ENCODE results near the gene NEGR1. TPM values are rescaled to one million over a fixed set of nuclear protein-coding genes. Genes with fewer than 3 reads are reported as not detected.

Gene NEGR1
- total RNA-seq, 1 experiment from 2014 or later, result 0.05 TPM

GRCh38 chr1:71711456-71711855 is 570.9 kb downstream of the NEGR1 start:
- Histone ChIP-seq H3K9me2 (ENCODE audit: insufficient read depth) (no peaks in the 10 kb centered on the region), H3K4me3 (replicated peaks in 1 of 2; ENCODE audit: low read depth in 1 of 2, low read length in 2 of 2) (no peak overlapping the region), H3K36me3 (ENCODE audit: control insufficient read depth in 1 of 2, insufficient read depth in 2 of 2, low read length in 2 of 2) (no peaks in the 10 kb centered on the region), H3K79me2 (ENCODE audit: insufficient read depth, low read length) (no peaks in the 10 kb centered on the region), H3K27ac (ENCODE audit: low read depth, low read length) (no peak overlapping the region), H3K4me1 (ENCODE audit: control insufficient read depth in 1 of 2, insufficient read depth in 2 of 2, low read length in 2 of 2) (no peaks in the 10 kb centered on the region), H3K27me3 (ENCODE audit: insufficient read depth, low read length) (no peaks in the 10 kb centered on the region), H3K9me3 (ENCODE audit: control insufficient read depth in 1 of 2, insufficient read depth in 1 of 2, low read depth in 1 of 2, low read length in 2 of 2) (peaks cover 0 to 3% of the 10 kb centered on the region in 2 experiments; a peak in 2 of 4 replicates), H2AFZ (ENCODE audit: low read depth, low read length, poor library complexity, severe bottlenecking) (no peak overlapping the region), H4K20me1 (ENCODE audit: insufficient read depth) (no peaks in the 10 kb centered on the region), H3K9ac (ENCODE audit: low read length) (no peak overlapping the region), H3K4me2 (ENCODE audit: low read length) (no peak overlapping the region)
- ChIA-PET POLR2A (no interaction called here), RAD21 (ENCODE audit: low non-redundant PET in 1 of 2, low total read pairs in 2 of 2, uncharacterized antibody in 2 of 2, unreplicated experiment in 2 of 2) (no interaction called here), CTCF (no interaction called here)
- DNase-seq (ENCODE audit: low read depth, low spot score), result no peak
- no TSS peak for BruUV-seq (replicated peaks)
- TF ChIP-seq SIN3A (IDR thresholded peaks at IDR 0.05; ENCODE audit: low read depth) (no peak), TCF7L2 (IDR thresholded peaks at IDR 0.05; ENCODE audit: borderline replicate concordance, extremely low read depth, insufficient read depth, insufficient read length) (no peak), ZFX (IDR thresholded peaks at IDR 0.05) (no peak), ZBTB33 (IDR thresholded peaks at IDR 0.05; ENCODE audit: extremely low read depth, insufficient replicate concordance, low read length) (no peak), ELF1 (IDR thresholded peaks at IDR 0.05; ENCODE audit: borderline replicate concordance, low read depth) (no peak), SP1 (IDR thresholded peaks at IDR 0.05; ENCODE audit: low read depth) (no peak), RAD21 (IDR thresholded peaks at IDR 0.05; ENCODE audit: low read depth) (no peak), YY1 (IDR thresholded peaks at IDR 0.05; ENCODE audit: extremely low read depth, insufficient replicate concordance, low read depth, low read length) (no peak), CEBPB (IDR thresholded peaks at IDR 0.05; ENCODE audit: low read depth) (no peak), POLR2A (IDR thresholded peaks at IDR 0.05; ENCODE audit: borderline replicate concordance, extremely low read depth, insufficient read depth, insufficient read length) (no peak), SRF (IDR thresholded peaks at IDR 0.05; ENCODE audit: low read depth) (no peak)
- intact Hi-C loops (cut with micrococcal nuclease), result no loop called here
- ATAC-seq, result no peak
